ENCODE measurements around the gene MTMR3.

Gene MTMR3

DNA sequence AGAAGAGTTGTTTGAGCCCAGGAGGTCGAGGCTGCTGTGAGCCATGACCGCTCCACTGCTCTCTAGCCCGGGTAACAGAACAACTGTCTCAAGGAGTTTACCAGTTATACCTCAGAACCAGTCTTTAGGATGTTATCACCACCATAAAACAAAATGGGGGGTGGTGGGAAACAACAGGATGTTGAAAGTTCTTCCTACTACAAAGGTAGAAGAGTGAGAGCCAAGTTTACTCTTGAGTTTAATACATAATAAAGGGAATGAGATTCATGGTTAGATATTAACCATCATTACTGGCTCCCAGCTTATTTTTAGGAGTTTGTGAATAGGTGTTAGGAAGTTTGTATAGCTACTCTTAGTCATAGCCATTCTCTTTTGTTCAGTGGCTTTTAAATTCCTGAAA, 118.5 kb downstream of the MTMR3 start:
- Histone ChIP-seq H3K9ac (ENCODE audit: low read depth, low read length) (no peak overlapping the region), H3K27me3 (ENCODE audit: insufficient read depth, low read length, poor library complexity) (no peaks in the 10 kb centered on the region)
- no peak for DNase-seq

DNA sequence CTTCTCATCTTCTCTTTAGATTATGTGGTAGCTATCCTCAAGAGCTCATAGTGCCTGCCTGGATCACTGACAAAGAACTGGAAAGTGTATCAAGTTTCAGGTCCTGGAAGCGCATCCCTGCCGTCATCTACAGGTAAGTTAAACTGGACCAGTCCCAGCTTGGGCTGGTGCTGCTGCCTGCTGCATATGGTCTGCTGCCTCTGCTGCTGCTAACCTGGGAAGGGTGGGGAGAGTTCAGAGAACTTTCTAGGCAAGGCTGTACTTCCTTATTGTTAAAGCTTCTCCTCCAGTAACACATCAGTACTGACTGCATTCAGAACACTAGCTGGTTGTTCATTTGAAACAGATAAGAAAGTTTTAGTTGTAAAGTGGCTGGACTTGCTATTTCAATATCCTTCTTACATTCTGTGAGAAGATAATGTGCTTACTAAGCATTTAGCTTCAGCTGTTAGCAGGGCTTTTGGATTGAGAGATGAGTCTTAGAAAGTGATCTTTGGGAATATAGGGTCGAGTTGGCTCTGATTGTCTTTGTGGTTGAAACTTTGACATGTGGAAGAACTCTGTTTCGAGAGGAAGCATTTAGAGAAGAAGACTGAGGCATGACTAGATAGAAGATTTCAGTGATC, 120.0 kb downstream of the MTMR3 start:
- Histone ChIP-seq H3K9ac (ENCODE audit: low read depth, low read length) (no peak overlapping the region), H3K27me3 (ENCODE audit: insufficient read depth, low read length, poor library complexity) (no peaks in the 10 kb centered on the region), H3K27ac (ENCODE audit: low read length) (no peak overlapping the region), H3K4me3 (ENCODE audit: low read depth in 1 of 2, low read length in 2 of 2) (no peak overlapping the region), H3K4me2 (ENCODE audit: insufficient read depth, low read length) (no peak overlapping the region), H3K9me3 (ENCODE audit: insufficient read depth, low read length, severe bottlenecking) (no peaks in the 10 kb centered on the region), H3K36me3 (ENCODE audit: insufficient read depth, low read length) (peaks cover 50% of the 10 kb centered on the region), H3K79me2 (ENCODE audit: insufficient read depth, low read length) (no peaks in the 10 kb centered on the region), H2AFZ (ENCODE audit: low read depth, low read length) (no peak overlapping the region), H3K4me1 (ENCODE audit: insufficient read depth, low read length) (no peaks in the 10 kb centered on the region), H4K20me1 (ENCODE audit: insufficient read depth, low read length) (no peaks in the 10 kb centered on the region)
- TF ChIP-seq, protein P1, sequence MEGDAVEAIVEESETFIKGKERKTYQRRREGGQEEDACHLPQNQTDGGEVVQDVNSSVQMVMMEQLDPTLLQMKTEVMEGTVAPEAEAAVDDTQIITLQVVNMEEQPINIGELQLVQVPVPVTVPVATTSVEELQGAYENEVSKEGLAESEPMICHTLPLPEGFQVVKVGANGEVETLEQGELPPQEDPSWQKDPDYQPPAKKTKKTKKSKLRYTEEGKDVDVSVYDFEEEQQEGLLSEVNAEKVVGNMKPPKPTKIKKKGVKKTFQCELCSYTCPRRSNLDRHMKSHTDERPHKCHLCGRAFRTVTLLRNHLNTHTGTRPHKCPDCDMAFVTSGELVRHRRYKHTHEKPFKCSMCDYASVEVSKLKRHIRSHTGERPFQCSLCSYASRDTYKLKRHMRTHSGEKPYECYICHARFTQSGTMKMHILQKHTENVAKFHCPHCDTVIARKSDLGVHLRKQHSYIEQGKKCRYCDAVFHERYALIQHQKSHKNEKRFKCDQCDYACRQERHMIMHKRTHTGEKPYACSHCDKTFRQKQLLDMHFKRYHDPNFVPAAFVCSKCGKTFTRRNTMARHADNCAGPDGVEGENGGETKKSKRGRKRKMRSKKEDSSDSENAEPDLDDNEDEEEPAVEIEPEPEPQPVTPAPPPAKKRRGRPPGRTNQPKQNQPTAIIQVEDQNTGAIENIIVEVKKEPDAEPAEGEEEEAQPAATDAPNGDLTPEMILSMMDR (IDR thresholded peaks at IDR 0.05; ENCODE audit: borderline replicate concordance, extremely low read depth, low read length, poor library complexity, severe bottlenecking) = no peak
- no peak for TF ChIP-seq EZH2 (IDR thresholded peaks at IDR 0.05; ENCODE audit: borderline replicate concordance, low read depth, low read length, severe bottlenecking)
- no peak for DNase-seq
- ATAC-seq (ENCODE audit: insufficient read depth, low read depth) = no peak

More for the DNA sequence above, 118.5 kb downstream of the MTMR3 start:
- Histone ChIP-seq H3K36me3 (ENCODE audit: insufficient read depth, low read length) (peaks cover 35% of the 10 kb centered on the region), H4K20me1 (ENCODE audit: insufficient read depth, low read length) (no peaks in the 10 kb centered on the region), H3K4me2 (ENCODE audit: insufficient read depth, low read length) (no peak overlapping the region), H3K4me3 (ENCODE audit: low read depth in 1 of 2, low read length in 2 of 2) (no peak overlapping the region), H3K79me2 (ENCODE audit: insufficient read depth, low read length) (no peaks in the 10 kb centered on the region), H3K9me3 (ENCODE audit: insufficient read depth, low read length, severe bottlenecking) (no peaks in the 10 kb centered on the region), H3K27ac (ENCODE audit: low read length) (no peak overlapping the region), H3K4me1 (ENCODE audit: insufficient read depth, low read length) (no peaks in the 10 kb centered on the region), H2AFZ (ENCODE audit: low read depth, low read length) (no peak overlapping the region)
- TF ChIP-seq, protein P1 (IDR thresholded peaks at IDR 0.05; ENCODE audit: borderline replicate concordance, extremely low read depth, low read length, poor library complexity, severe bottlenecking) = no peak
- TF ChIP-seq EZH2 (IDR thresholded peaks at IDR 0.05; ENCODE audit: borderline replicate concordance, low read depth, low read length, severe bottlenecking) = no peak
- no peak for ATAC-seq (ENCODE audit: insufficient read depth, low read depth)

DNA sequence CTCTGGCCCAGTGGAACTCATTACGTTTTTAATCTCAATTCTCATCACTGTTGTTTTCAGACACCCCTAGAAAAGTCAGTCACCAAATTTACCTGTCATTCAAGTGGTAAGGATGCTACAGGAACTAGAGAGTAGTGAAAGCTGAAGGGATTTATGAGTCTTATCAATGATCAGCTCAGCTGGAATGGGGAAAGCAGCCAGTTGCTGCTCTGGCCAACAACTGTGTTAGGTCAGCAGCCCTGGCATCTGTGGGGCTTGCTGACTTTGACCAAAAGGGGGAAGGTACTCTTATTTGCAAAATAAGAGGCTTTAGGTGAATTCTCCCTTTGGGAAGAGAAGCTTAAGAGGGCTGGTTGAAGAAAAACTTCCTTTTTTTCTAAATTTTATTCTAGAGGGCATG, 121.1 kb downstream of the MTMR3 start:
- no peak overlapping the region for H3K4me2 ChIP-seq (ENCODE audit: insufficient read depth, low read length)
- no peaks in the 10 kb centered on the region for H4K20me1 ChIP-seq (ENCODE audit: insufficient read depth, low read length)
- no peak overlapping the region for H3K4me3 ChIP-seq (ENCODE audit: low read depth in 1 of 2, low read length in 2 of 2)
- no peaks in the 10 kb centered on the region for H3K9me3 ChIP-seq (ENCODE audit: insufficient read depth, low read length, severe bottlenecking)
- H3K36me3 ChIP-seq (ENCODE audit: insufficient read depth, low read length) = peaks cover 55% of the 10 kb centered on the region
- H3K27me3 ChIP-seq (ENCODE audit: insufficient read depth, low read length, poor library complexity) = no peaks in the 10 kb centered on the region
- TF ChIP-seq, protein P1 (IDR thresholded peaks at IDR 0.05; ENCODE audit: borderline replicate concordance, extremely low read depth, low read length, poor library complexity, severe bottlenecking) = no peak
- TF ChIP-seq EZH2 (IDR thresholded peaks at IDR 0.05; ENCODE audit: borderline replicate concordance, low read depth, low read length, severe bottlenecking) = no peak
- ATAC-seq (ENCODE audit: insufficient read depth, low read depth) (no peak), DNase-seq (no peak)
- H3K79me2 ChIP-seq (ENCODE audit: insufficient read depth, low read length) = no peaks in the 10 kb centered on the region
- no peak overlapping the region for H3K27ac ChIP-seq (ENCODE audit: low read length)
- H3K9ac ChIP-seq (ENCODE audit: low read depth, low read length) = no peak overlapping the region
- H3K4me1 ChIP-seq (ENCODE audit: insufficient read depth, low read length) = no peaks in the 10 kb centered on the region
- H2AFZ ChIP-seq (ENCODE audit: low read depth, low read length) = no peak overlapping the region
